IPS-18a (cell line): ENCODE measurements around the gene ARHGAP15.

ENCODE experiments used
- H3K27ac ChIP-seq: one replicate; pipeline ENCODE4 v1.5.1; 2013; ENCODE audit warnings: low read length
- H3K27me3 ChIP-seq: one replicate; pipeline ENCODE4 v1.6.1; 2013; ENCODE audit warnings: mild to moderate bottlenecking, low read length; ENCODE audit not compliant: control insufficient read depth, insufficient read depth
- H3K36me3 ChIP-seq: one replicate; pipeline ENCODE4 v1.6.1; 2013; ENCODE audit warnings: low read depth, low read length; ENCODE audit not compliant: control insufficient read depth
- H3K4me1 ChIP-seq: one replicate; pipeline ENCODE4 v1.6.1; 2013; ENCODE audit warnings: low read depth, low read length; ENCODE audit not compliant: control insufficient read depth
- H3K4me3 ChIP-seq: one replicate; pipeline ENCODE4 v1.5.1; 2013; ENCODE audit warnings: low read length
- H3K9ac ChIP-seq: one replicate; pipeline ENCODE4 v1.6.1; 2013; ENCODE audit warnings: mild to moderate bottlenecking, low read length, moderate library complexity
- H3K9me3 ChIP-seq: one replicate; pipeline ENCODE4 v1.6.1; 2013; ENCODE audit warnings: low read depth, low read length; ENCODE audit not compliant: control insufficient read depth

The ARHGAP15 gene

DNA sequence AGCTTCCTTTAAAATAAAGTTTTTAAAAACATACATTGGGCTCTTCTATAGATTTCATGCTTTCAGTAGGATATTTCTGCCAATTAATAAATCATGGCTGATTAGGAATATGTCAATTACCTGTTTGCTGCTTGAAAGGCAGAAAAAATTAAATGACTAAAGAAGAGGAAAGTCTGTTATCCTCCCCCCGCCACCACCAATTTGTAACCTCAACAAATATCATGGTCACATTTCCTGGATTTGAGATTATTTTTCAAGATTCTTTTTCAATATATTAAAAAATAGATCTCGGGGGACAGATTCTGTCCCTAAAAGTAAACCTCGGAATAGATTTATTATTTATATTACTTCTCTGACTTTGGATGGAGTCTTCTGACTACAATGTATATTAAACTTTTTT lies 125.9 kb downstream of the ARHGAP15 start:
- H3K36me3 ChIP-seq: no peaks in the 10 kb centered on the region
- H3K9ac ChIP-seq: no peak overlapping the region
- no peak overlapping the region for H3K4me3 ChIP-seq
- H3K9me3 ChIP-seq: no peaks in the 10 kb centered on the region
- H3K4me1 ChIP-seq: peaks cover 14% of the 10 kb centered on the region
- H3K27ac ChIP-seq: no peak overlapping the region
- H3K27me3 ChIP-seq: no peaks in the 10 kb centered on the region

DNA sequence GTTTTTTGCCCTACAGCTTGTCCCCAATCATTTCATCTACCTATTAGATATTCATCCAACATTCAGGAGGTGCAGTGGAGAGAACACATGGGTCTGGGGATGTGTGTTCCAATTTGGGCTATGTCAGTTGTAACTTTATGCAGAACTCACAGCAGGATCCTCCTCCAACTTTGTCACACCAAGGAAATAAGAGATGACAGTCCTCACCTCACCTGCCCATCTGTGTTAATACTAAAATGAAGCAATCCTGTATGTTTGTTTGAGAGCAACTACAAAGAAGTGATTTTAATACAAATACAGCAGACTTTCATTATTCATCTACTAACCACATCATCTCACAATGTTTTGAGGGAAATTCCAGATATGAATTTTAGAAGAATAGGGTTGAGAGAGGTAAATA lies 126.7 kb downstream of the ARHGAP15 start:
- no peak overlapping the region for H3K27ac ChIP-seq
- no peak overlapping the region for H3K4me3 ChIP-seq
- H3K36me3 ChIP-seq: no peaks in the 10 kb centered on the region
- H3K27me3 ChIP-seq: no peaks in the 10 kb centered on the region
- peaks cover 14% of the 10 kb centered on the region for H3K4me1 ChIP-seq
- H3K9me3 ChIP-seq: no peaks in the 10 kb centered on the region
- H3K9ac ChIP-seq: no peak overlapping the region

DNA sequence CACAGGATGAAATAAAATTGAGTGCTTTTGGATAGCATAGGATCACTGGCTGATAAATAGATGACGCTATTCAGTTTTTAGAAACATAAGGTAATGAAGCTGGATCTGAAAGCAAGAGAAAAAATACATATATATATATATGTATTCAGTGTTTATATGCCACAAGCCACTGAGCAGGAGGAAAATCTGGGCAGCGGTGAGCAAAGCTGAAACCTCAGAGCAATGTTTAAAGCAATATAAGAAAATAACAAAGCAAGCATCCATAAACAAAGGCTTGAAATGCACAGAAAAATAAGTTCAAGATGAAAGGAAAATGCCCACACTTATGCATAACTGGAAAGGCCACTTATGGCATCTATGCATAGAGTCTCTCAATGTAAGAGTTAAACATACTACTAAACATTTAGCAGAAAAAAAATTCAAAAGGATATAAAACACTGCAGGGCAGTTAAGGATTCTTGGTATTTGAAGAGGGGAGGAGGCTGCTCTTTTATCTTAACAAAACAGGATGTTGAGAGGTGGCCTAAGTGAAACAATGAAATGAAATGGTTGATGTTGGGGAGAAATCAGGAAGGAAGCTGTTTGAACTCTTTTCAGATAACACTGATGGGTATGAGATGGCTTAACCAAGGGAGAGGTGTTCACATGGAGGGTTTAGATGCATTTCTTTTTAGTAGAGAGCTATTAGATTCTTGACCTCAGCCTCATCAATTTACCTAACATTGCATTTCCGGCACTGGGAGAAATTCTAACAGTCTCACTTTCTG lies 129.1 kb downstream of the ARHGAP15 start:
- H3K27ac ChIP-seq: no peak overlapping the region
- H3K4me1 ChIP-seq: peaks cover 14% of the 10 kb centered on the region
- no peaks in the 10 kb centered on the region for H3K9me3 ChIP-seq
- H3K9ac ChIP-seq: no peak overlapping the region
- H3K27me3 ChIP-seq: no peaks in the 10 kb centered on the region
- H3K36me3 ChIP-seq: no peaks in the 10 kb centered on the region
- no peak overlapping the region for H3K4me3 ChIP-seq

DNA sequence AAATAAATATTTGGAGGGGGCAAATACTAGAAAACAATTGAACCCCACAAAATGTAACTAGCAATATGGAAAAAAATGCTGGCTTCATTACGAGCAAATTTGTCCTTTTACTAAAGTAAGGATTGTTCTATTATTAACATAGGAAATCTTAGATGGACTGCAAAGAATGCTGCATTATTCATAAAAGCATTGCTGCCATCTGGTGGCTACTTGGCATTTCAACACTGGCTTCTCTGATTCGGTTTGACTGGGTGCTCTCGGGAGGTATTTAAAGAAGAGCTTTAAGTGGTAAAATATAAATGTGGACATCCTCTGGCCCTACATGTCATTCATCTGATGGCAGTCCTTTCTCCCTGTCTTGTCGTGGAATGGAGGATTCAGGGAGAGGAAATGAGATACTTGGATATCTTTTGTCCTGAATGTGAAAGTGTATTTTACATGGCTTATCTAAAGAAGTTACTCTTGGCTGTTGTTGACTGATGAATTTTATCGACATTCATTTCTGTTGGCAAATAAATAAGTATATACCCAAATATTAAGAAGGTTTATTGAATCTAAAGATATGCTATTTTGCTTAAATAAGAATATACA lies 130.2 kb downstream of the ARHGAP15 start:
- H3K4me3 ChIP-seq: no peak overlapping the region
- H3K4me1 ChIP-seq: peaks cover 14% of the 10 kb centered on the region
- H3K27ac ChIP-seq: no peak overlapping the region
- no peaks in the 10 kb centered on the region for H3K27me3 ChIP-seq
- no peak overlapping the region for H3K9ac ChIP-seq
- no peaks in the 10 kb centered on the region for H3K36me3 ChIP-seq
- H3K9me3 ChIP-seq: no peaks in the 10 kb centered on the region

DNA sequence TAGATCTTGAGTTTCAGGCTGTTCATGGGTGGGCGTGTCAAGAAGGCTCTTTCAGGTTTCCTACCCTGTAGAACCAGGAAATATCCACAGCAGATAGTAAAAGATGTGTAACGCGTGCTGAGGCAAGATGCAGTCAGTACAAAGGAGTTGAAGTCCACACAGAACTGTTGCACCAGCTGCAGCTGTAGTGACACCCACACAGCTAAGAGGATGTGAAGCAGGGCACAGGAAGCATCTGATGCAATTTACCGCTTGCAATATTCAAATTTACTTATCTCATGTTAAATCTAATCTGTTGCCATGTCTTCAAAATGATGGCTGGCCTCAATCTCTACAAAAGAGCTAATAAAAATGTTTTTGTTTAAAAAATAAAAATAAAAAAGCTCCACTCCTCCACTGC lies 132.8 kb downstream of the ARHGAP15 start:
- no peaks in the 10 kb centered on the region for H3K27me3 ChIP-seq
- no peak overlapping the region for H3K4me3 ChIP-seq
- H3K9ac ChIP-seq: no peak overlapping the region
- no peaks in the 10 kb centered on the region for H3K36me3 ChIP-seq
- H3K27ac ChIP-seq: no peak overlapping the region
- peaks cover 11% of the 10 kb centered on the region for H3K4me1 ChIP-seq
- peaks cover 3% of the 10 kb centered on the region for H3K9me3 ChIP-seq

DNA sequence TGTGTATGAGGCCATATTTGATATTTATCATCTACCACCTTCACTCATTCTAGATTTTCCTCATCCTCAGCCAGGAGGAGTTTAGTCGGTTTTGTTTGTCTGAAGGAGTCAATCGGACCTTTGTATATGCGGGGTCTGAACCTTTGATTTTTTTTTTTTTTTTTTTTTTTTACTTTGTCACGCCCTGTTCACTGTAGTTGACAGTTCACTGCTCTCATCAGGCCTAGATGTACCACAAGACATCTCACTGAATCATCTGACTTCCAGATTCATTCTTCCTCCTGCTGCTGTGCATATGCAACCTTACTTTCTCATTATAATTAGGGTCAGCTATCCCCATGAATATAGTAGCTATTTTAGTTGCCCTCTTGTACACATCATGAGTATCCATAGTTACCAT lies 133.2 kb downstream of the ARHGAP15 start:
- no peak overlapping the region for H3K9ac ChIP-seq
- no peak overlapping the region for H3K27ac ChIP-seq
- H3K27me3 ChIP-seq: no peaks in the 10 kb centered on the region
- no peak overlapping the region for H3K4me3 ChIP-seq
- H3K4me1 ChIP-seq: peaks cover 11% of the 10 kb centered on the region
- no peaks in the 10 kb centered on the region for H3K36me3 ChIP-seq
- peaks cover 3% of the 10 kb centered on the region for H3K9me3 ChIP-seq

DNA sequence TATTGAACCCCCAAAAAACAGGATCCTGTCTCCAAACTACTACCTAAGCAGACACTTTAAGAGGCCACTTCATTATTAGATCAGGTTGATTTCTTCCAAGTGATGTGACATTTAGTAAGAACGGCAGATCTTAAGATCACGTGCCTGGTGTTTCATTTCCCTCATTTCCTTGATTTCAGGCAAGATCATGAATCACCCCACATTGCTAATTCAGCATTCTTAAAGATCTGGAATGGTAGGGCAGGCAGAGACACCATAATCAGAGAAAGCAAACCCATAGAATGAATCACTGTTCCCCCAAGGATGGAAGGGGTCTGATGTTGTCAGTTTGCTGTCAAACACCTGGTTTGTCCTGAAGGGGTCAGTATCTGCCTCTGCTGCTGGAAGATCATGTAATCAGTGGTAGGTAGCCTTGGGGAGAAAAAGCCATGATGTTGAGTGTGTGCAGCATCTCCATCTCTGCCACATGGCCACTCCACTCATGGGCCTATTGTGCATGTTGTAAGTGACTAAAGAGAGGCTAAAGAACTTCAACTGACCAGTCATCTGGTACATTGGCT lies 133.9 kb downstream of the ARHGAP15 start:
- no peak overlapping the region for H3K27ac ChIP-seq

DNA sequence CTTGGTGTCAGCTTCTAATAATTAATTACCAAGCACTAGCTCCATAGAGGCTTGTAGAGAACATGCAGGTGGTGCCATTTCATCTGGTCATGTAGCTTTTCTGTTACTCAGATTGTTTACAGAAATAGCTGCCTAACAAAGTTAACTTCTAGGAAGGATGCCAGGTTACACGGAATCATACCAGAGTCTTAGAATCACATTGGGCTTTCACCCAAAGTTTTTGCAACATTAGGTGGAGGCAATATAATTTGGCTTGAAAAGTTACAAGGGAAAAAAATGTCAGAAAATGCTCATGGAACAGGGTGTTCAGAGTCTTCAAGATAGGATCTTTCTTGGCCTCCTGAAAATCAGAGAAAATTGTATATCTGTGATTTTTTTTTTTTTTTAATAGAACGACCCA lies 135.6 kb downstream of the ARHGAP15 start:
- Histone ChIP-seq H3K9me3 (peaks cover 3% of the 10 kb centered on the region), H3K4me1 (no peaks in the 10 kb centered on the region), H3K27me3 (no peaks in the 10 kb centered on the region), H3K36me3 (no peaks in the 10 kb centered on the region), H3K4me3 (no peak overlapping the region), H3K9ac (no peak overlapping the region), H3K27ac (no peak overlapping the region)

More for the DNA sequence above, 133.9 kb downstream of the ARHGAP15 start:
- Histone ChIP-seq H3K4me1 (peaks cover 11% of the 10 kb centered on the region), H3K9ac (no peak overlapping the region), H3K4me3 (no peak overlapping the region), H3K36me3 (no peaks in the 10 kb centered on the region), H3K9me3 (peaks cover 3% of the 10 kb centered on the region), H3K27me3 (no peaks in the 10 kb centered on the region)

DNA sequence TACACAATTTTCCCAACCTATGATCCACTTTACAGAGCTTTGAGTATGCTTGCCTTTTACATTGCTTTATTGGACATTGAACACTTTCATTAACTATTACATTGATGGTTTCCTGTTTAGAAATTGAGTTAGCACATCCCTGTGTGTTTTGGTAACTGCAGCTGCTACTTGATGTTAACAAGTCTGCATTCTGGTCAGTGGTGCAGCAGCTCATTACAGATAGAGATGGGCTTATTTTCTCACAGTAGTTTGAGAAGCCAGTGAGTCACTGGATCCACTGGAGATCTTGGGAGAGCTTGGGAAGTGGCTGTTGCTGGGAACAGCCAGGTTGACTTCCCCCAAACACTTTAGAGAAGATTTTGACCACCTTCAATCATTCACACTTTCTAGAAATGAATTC lies 150.5 kb downstream of the ARHGAP15 start:
- Histone ChIP-seq H3K9ac (no peak overlapping the region), H3K27ac (no peak overlapping the region), H3K4me3 (no peak overlapping the region), H3K4me1 (no peaks in the 10 kb centered on the region), H3K9me3 (no peaks in the 10 kb centered on the region), H3K36me3 (no peaks in the 10 kb centered on the region), H3K27me3 (no peaks in the 10 kb centered on the region)

DNA sequence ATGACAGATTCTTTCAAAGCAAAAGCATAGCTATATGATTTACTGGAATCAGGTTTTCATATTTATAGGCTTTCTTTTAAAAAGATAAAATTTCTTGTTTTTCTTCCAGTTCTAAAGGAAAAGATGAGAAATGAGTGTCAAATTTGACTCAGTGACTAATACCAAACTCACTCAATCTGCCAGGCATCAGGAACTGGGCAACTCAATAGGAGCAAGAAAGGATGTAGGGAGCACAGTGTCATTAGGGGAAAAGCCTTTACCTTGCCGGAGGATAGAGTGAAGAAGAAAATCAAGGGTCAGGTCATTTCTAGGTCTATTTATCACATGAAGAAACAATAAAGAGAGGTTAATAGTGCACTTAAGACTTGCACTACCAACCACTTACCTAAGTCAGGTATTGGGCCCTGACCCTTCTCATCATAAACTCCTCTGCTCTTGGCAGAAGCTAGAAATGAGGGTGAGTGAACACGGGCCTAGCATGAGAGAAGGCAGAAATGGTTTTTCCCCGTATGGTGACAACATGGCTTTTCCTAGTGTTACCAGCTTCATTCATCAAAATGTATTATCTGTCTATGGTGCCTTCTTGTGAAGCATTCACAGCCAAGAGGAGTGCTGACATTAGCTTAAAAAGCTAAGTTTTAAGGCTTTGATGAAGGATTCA lies 151.0 kb downstream of the ARHGAP15 start:
- Histone ChIP-seq H3K36me3 (no peaks in the 10 kb centered on the region), H3K27ac (no peak overlapping the region), H3K9me3 (no peaks in the 10 kb centered on the region), H3K9ac (no peak overlapping the region), H3K4me1 (no peaks in the 10 kb centered on the region), H3K27me3 (no peaks in the 10 kb centered on the region), H3K4me3 (no peak overlapping the region)

DNA sequence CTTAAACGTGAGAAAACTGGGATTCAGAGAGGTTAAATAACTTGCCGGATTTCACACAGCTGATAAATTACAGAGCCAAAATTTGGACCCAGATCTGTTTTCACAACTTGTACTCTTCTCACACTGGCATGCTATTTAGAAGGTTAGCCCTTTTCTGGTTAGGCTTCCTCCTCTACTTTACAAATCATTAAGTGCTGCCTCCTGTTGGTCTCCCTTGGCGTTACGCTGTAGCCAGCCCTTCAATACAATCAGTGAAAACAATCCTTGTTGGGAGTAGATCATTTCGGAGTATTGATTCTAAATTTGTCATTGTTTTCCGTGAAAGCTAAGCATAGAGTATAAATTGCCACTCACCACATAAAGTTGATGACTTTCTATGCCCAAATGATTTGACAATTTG lies 153.5 kb downstream of the ARHGAP15 start:
- Histone ChIP-seq H3K4me1 (no peaks in the 10 kb centered on the region), H3K27me3 (no peaks in the 10 kb centered on the region), H3K4me3 (no peak overlapping the region), H3K27ac (no peak overlapping the region), H3K9ac (no peak overlapping the region), H3K9me3 (no peaks in the 10 kb centered on the region), H3K36me3 (no peaks in the 10 kb centered on the region)
